ENCODE data around the gene FLII.
"Not testable (repeated sequence)": the region's sequence is repeated elsewhere in the genome, so short reads cannot be mapped to it uniquely, and the experiment has no call there.

The FLII gene

GRCh38 chr17:18258356-18259038 lies at the start of gene FLII:
FLII (minus strand) TSS chr17:18258738; CDS start chr17:18258690, 48 bp downstream.
- DNase-seq (ENCODE audit: low spot score) = peak; percentile 80

DNA sequence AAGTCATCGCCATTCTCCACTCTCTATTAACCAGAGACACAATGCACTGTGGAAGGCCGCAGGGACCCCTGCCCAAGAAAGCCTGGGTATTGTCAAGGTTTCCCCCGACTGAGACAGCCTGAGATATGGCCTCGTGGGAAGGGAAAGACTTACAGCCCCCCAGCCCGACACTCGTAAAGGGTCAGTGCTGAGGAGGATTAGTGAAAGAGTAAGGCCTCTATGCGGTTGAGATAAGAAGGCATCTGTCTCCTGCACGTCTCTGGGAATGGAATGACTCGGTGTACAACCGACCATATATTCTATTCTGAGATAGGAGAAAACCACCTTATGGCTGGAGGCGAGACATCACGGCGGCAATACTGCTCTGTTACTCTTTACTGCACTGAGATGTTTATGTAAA lies 44.7 kb upstream of the FLII start:
- DNase-seq (ENCODE audit: low spot score) = not testable (repeated sequence)

- no peak for DNase-seq (ENCODE audit: low spot score)
Observed at GRCh38 chr17:18300725-18301480, 42.4 kb upstream of the FLII start.

GRCh38 chr17:18298061-18298460 lies 39.5 kb upstream of the FLII start:
- not testable (repeated sequence) for DNase-seq (ENCODE audit: low spot score)

- no peak for DNase-seq (ENCODE audit: low spot score)
Observed at GRCh38 chr17:18291718-18292540, 33.4 kb upstream of the FLII start.

DNA sequence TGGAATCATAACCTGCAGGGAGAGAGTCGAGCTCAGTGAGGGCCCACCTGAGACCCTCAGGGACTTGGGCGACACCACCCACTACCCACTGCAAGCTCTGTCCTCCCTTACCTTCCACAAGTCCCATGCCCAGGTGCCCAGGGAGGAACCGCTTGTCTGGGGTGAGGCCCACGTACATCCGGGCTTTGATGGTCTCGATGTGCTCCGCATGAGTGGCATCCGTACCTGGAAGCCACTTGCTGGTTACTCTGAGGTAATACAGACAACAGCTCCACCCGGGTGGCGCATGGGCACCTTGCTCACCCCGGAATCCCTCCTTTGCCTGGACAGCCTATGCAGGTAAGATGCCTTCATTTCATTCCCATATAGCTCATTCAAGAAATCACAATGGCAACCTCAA lies 26.8 kb upstream of the FLII start:
- no peak for DNase-seq (ENCODE audit: low spot score)

- DNase-seq (ENCODE audit: low spot score) = no peak
Observed at GRCh38 chr17:18281788-18282187, 23.2 kb upstream of the FLII start.

DNA sequence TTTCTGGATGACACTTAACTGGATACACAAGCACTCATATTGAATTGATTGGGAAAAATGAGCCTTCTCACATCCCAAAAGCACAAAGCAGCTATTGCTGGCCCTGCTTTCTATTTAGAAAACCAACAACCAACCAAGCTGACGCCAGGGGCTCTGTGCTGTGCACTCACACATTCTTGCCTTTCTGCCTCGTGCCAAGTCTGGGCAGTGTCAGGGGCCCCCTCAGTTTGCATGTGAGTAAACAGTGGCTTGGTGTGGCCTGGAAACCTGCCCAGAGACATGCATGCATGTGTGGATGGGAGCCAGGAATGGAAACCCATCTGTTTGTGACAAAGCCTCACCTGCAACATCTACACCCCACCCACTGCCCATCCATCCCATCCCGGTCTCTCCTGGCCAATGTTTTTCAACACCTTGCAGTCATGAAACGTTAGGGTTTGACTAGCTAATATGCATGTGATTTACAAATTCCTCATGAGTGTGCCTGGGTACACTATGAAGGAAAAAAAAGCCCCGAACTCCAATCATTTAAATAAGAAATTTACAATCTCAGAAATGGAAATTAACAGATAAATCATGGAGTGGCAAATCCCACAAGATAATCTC lies 22.3 kb upstream of the FLII start:
- no peak for DNase-seq (ENCODE audit: low spot score)

- DNase-seq (ENCODE audit: low spot score) = no peak
Observed at GRCh38 chr17:18280249-18280648, 21.7 kb upstream of the FLII start.

DNA sequence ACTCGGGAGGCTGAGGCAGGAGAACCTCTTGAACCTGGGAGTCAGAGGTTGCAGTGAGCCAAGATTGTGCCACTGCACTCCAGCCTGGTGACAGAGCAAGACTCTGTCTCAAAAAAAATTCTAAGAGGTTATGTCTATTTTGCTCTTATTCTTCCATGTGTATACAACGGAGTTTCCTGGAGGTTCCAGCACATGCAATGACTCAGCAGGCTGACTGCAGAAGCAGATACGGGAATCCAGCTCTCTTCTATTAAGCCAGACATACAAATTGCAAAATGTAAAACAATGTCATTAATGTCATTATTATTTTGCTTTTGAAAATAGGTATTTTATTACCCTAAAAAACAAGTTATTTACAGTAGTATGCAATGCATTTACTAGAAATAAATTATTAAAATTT lies 20.3 kb upstream of the FLII start:
- no peak for DNase-seq (ENCODE audit: low spot score)

DNA sequence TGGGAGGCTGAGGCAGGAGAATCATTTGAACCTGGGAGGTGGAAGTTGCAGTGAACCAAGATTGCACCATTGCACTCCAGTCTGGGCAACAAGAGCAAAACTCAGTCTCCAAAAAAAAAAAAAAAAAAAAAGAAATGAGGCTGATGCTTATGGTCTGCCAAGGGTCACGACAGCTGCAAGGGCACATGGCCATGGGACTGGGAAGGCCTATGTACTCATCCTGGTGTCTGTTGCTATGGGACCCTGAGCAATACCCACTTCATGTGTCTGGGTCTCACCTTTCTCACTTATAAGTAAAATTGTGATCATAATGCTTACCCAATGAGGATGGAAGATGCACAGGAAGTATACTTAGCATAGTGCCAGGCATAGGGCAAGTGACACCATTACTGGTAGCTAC lies 18.5 kb upstream of the FLII start:
- DNase-seq (ENCODE audit: low spot score) = no peak

GRCh38 chr17:18270046-18270931 lies 11.8 kb upstream of the FLII start:
- no peak for DNase-seq (ENCODE audit: low spot score)

DNA sequence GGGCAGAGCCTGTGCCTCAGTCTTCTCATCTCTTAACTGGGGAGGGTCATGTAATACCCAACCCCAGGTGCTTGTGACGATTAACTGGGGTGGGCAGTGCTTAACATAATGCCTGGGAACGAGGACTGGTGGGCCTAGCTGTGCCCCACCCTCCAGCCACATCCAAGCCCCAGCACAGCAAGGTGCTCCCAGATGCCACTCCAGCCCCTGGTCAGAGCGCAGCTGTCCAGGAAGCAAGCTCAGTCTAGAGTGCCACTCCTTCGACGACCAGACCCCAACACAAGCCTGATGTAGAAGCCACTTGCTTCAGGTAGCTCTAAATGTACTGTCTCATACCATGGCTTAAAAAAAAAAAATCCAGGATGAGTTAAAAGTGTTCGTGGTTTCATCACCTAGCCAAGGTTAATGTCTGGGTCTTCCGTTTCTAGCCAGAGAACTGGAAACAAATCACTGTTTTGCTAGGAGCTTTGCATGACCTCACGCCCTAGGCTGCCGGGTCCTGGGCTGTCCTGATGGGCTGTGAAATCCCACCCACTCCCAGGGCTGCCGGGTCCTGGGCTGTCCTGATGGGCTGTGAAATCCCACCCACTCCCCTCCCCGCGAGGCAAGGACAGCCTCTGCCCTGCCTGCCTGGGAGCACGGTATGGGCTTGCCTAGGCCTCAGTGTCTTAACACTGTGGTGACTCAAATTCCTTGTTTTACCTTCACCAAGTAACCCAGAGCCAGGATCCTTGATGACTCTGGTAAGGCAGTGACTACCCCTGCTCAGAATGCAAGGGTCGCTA lies 9.6 kb upstream of the FLII start:
- peak; percentile 54 for DNase-seq (ENCODE audit: low spot score)

GRCh38 chr17:18267366-18267765 lies 8.8 kb upstream of the FLII start:
- no peak for DNase-seq (ENCODE audit: low spot score)

DNA sequence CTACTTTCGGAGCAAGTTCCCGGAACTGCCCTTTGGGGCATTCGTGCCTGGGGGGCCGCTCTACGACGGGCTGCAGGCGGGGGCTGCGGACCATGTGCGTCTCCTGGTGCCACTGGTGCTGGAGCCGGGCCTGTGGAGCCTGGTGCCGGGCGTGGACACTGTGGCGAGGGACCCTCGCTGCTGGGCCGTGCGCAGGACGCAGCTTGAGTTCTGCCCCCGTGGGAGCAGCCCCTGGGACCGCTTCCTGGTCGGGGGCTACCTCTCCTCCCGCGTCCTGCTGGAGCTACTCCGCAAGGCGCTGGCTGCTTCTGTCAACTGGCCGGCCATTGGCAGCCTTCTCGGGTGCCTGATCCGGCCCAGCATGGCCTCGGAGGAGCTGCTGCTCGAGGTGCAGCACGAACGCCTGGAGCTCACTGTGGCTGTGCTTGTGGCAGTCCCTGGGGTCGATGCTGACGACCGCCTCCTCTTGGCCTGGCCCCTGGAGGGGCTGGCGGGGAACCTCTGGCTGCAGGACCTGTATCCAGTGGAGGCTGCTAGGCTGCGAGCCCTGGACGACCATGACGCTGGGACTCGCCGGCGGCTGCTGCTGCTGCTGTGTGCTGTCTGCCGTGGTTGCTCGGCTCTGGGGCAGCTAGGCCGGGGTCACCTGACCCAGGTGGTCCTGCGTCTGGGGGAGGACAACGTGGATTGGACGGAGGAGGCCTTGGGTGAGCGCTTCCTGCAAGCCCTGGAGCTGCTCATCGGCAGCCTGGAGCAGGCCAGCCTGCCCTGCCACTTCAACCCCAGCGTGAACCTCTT lies 5.5 kb upstream of the FLII start:
- DNase-seq (ENCODE audit: low spot score) = no peak

DNA sequence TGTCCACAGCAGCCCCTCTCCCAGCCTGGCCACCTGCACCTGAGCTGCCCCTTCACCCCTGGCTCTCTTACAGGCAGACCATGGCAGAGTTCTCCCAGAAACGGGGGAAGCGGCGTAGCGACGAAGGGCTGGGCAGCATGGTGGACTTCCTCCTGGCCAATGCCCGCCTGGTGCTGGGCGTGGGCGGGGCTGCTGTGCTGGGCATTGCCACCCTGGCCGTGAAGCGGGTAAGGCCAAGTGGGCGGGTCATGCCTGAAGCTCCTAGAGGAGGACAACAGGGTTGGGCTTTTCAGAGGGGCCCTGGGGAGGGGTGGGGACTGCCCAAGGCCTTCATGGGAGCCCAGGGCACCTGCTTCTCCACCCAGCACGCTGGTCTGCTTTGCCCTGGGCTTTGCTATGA lies 4.1 kb upstream of the FLII start:
- DNase-seq (ENCODE audit: low spot score) = no peak

DNA sequence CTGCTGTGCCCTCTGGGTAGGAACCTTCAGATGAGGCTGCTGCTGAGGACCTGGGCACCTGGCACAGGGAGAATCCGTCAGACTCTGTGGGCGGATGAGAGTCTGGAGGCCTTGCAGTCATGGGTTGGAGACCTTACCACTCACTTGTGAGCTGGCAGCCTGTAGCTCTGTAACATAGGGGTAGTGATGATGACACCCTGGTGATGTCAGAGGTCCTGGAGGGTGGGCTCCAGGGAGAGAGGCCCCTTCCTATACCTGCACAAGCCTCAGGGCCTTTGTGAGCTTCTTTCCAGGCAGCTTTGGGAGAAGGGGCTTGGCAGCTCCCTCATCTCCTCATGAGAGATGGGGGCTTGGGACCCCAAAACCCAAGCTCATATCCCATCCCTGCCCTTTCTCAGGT lies 3.6 kb upstream of the FLII start:
- no peak for DNase-seq (ENCODE audit: low spot score)

GRCh38 chr17:18261659-18262058 lies 3.1 kb upstream of the FLII start:
- no peak for DNase-seq (ENCODE audit: low spot score)

GRCh38 chr17:18261146-18261515 lies 2.6 kb upstream of the FLII start:
- DNase-seq (ENCODE audit: low spot score) = peak; percentile 75

All from iPS-NIHi11 (cell line).